Small intestine (tissue), 7 donors: ENCODE data around the gene DUSP5. TPM values are rescaled to one million over a fixed set of nuclear protein-coding genes. Genes with fewer than 3 reads are reported as not detected.
"Not testable (repeated sequence)": the region's sequence is repeated elsewhere in the genome, so short reads cannot be mapped to it uniquely, and the experiment has no call there.

Experiments
- DNase-seq, 2 donors: peaks; one replicate each; pipeline versions ENCODE4 v3.0.0 to v3.0.0-alpha.2; 2013
- FAIRE-seq: peaks from 2 replicates; lab custom pipeline; 2012; peaks lifted over from hg19 to GRCh38; lab: Jason Lieb, UNC
- H3K27ac ChIP-seq, 3 donors: one replicate each; pipeline ENCODE4 v1.5.1; 2013; ENCODE audit warnings: low read length in 2 of 3, mild to moderate bottlenecking in 2 of 3, control low read depth in 1 of 3, inconsistent platforms in 1 of 3, low read depth in 1 of 3, moderate library complexity in 1 of 3
- H3K27me3 ChIP-seq, 3 donors: one replicate each; pipeline ENCODE4 v1.6.1; 2013; ENCODE audit warnings: low read length in 3 of 3, inconsistent platforms in 1 of 3; ENCODE audit not compliant: control insufficient read depth in 3 of 3, insufficient read depth in 3 of 3
- H3K36me3 ChIP-seq, 3 donors: one replicate each; pipeline ENCODE4 v1.6.1; 2013; ENCODE audit warnings: low read length in 3 of 3, inconsistent platforms in 1 of 3, low read depth in 1 of 3, mild to moderate bottlenecking in 1 of 3, moderate library complexity in 1 of 3; ENCODE audit not compliant: control insufficient read depth in 3 of 3, insufficient read depth in 2 of 3
- H3K4me1 ChIP-seq, 3 donors: one replicate each; pipeline ENCODE4 v1.6.1; 2013; ENCODE audit warnings: low read length in 2 of 3, inconsistent platforms in 1 of 3, low read depth in 1 of 3, mild to moderate bottlenecking in 1 of 3, moderate library complexity in 1 of 3; ENCODE audit not compliant: control insufficient read depth in 3 of 3, insufficient read depth in 2 of 3
- H3K4me3 ChIP-seq, 3 donors: one replicate each; pipeline ENCODE4 v1.5.1; 2013; ENCODE audit warnings: low read length in 3 of 3, control low read depth in 1 of 3, inconsistent platforms in 1 of 3, low read depth in 1 of 3, mild to moderate bottlenecking in 1 of 3, moderate library complexity in 1 of 3
- H3K9me3 ChIP-seq, 2 donors: one replicate each; pipeline ENCODE4 v1.6.1; 2013; ENCODE audit warnings: low read depth in 1 of 2, low read length in 1 of 2; ENCODE audit not compliant: control insufficient read depth in 2 of 2, insufficient read depth in 1 of 2
- WGBS, 3 donors: extraction: QIAGEN DNeasy Blood & Tissue Kit; methylation state at CpG; one replicate each; pipeline ENCODE4 v1.1.7; 2013; 5-methylcytosine and 5-hydroxymethylcytosine counted together
- polyA plus RNA-seq, 4 donors: library from polyadenylated mRNA; stranded (reverse) in 3 of 4; unstranded in 1 of 4; fragments of 200-250 nt in 3 of 4; fragments of 120-200 nt in 1 of 4; gene quantifications; one replicate each; pipeline versions ENCODE4 v1.2.1 to v1.2.3, GENCODE V29; 2013
- donor health status: healthy with polysubstance abuse.
- donor health status: control.
- donor health status: control.
- donor health status: Bipolar disorder and iron deficiency.
- donor health status: healthy.

Gene DUSP5
- polyA plus RNA-seq, 4 donors, result 8.3 to 41.9 (median 24.0) TPM

DNA sequence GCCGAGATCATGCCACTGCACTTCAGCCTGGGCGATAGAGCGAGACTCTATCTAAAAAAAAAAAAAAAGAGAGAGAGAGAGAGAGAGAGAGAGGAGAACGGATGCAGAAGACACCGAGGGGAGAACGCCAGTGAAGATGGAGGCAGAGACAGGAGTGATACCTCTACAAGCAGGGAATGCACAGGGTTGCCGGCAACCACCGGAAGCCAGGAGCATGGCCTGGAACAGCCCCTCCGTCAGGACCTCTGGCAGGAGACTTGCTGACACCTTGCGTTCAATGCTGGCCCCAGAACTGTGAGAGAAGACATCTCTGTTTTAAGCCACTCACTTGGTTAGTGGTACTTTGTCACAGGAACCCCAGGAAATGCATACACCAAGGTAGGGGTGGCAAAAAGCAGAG lies 38.1 kb upstream of the DUSP5 start:
- no peaks in the 10 kb centered on the region for H3K36me3 ChIP-seq
- H3K4me3 ChIP-seq, result no peak overlapping the region
- WGBS, 3 donors, result 96 to 97% (median 97%) methylated on average over 9 to 10 of the region's 10 CpGs
- peaks cover 0 to 3% (median 0%) of the 10 kb centered on the region in 3 donors for H3K4me1 ChIP-seq
- no peak for DNase-seq
- peak overlapping the region in 1 of 3 donors; percentile 55 for H3K27ac ChIP-seq
- no peak for FAIRE-seq
- H3K27me3 ChIP-seq, result no peaks in the 10 kb centered on the region
- H3K9me3 ChIP-seq, result no peaks in the 10 kb centered on the region

DNA sequence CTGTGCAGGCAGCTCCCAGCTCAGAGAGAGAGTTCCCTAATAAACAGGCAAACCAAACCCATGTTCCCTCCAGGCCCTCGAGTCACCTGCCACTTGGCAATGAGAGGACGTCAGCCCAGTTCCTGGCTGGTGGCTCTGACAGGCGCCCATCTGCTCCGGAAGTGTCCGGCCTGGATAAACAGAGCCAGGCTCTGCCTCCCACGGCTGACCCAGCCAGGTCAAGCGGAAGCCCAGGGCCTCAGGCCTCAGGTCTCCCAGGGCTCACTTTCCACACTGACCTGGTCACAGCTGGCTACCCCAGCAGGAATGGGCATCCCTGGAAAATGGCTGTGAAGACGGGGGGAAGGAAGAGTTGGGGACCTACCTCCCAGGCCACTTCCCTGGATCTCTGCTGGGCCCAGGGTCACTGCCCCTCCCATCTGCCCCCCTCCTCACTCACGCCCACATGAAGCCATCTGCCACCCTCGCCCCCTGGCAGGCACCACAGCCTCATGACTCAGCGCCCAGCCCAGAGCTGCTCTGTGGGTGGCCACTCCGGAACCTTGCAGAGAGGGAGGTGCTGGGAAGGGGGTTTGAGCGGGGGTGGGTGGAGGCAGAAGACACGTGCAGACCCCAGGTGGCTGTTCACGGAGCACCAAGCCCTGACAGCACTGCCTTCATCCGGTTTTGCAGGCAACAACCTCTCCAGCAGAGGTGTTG lies 37.4 kb upstream of the DUSP5 start:
- Histone ChIP-seq H3K9me3 (no peaks in the 10 kb centered on the region), H3K4me1 (peaks cover 0 to 4% (median 0%) of the 10 kb centered on the region in 3 donors), H3K27ac (peak overlapping the region in 1 of 3 donors; percentile 55), H3K36me3 (no peaks in the 10 kb centered on the region), H3K27me3 (no peaks in the 10 kb centered on the region), H3K4me3 (no peak overlapping the region)
- DNase-seq, result no peak
- FAIRE-seq, result no peak
- 69 to 73% (median 71%) methylated on average over 15 to 16 of the region's 16 CpGs for WGBS, 3 donors

- WGBS, 3 donors, result 34 to 65% (median 49%) methylated on average over 7 of the region's 7 CpGs
- no peaks in the 10 kb centered on the region for H3K27me3 ChIP-seq
- peaks cover 0 to 4% (median 0%) of the 10 kb centered on the region in 3 donors for H3K4me1 ChIP-seq
- no peak overlapping the region for H3K4me3 ChIP-seq
- peak overlapping the region in 1 of 3 donors; percentile 46 for H3K27ac ChIP-seq
- H3K36me3 ChIP-seq, result no peaks in the 10 kb centered on the region
- FAIRE-seq, result no peak
- no peaks in the 10 kb centered on the region for H3K9me3 ChIP-seq
- DNase-seq, result no peak
Measured at GRCh38 chr10:110461088-110461487, 36.6 kb upstream of the DUSP5 start.

- FAIRE-seq (no peak), DNase-seq (no peak)
- WGBS, 3 donors, result 66 to 87% (median 85%) methylated on average over 2 of the region's 2 CpGs
- Histone ChIP-seq H3K27me3 (no peaks in the 10 kb centered on the region), H3K4me1 (peaks cover 0 to 4% (median 0%) of the 10 kb centered on the region in 3 donors), H3K27ac (peak overlapping the region in 1 of 3 donors; percentile 8), H3K4me3 (no peak overlapping the region), H3K9me3 (no peaks in the 10 kb centered on the region), H3K36me3 (no peaks in the 10 kb centered on the region)
Measured at GRCh38 chr10:110461530-110461929, 36.2 kb upstream of the DUSP5 start.

GRCh38 chr10:110462166-110463095 lies 35.3 kb upstream of the DUSP5 start:
- Histone ChIP-seq H3K4me3 (no peak overlapping the region), H3K4me1 (peaks cover 0 to 4% (median 0%) of the 10 kb centered on the region in 3 donors), H3K27ac (no peak overlapping the region), H3K36me3 (no peaks in the 10 kb centered on the region), H3K27me3 (no peaks in the 10 kb centered on the region), H3K9me3 (no peaks in the 10 kb centered on the region)
- DNase-seq (no peak), FAIRE-seq (no peak)
- 88 to 93% (median 92%) methylated on average over 19 of the region's 19 CpGs for WGBS, 3 donors

GRCh38 chr10:110468258-110468657 lies 29.4 kb upstream of the DUSP5 start:
- H3K36me3 ChIP-seq, H3K9me3 ChIP-seq, H3K4me1 ChIP-seq, H3K4me3 ChIP-seq, FAIRE-seq, H3K27ac ChIP-seq, H3K27me3 ChIP-seq, DNase-seq: not testable (repeated sequence)
- WGBS, 3 donors, result 93 to 100% (median 94%) methylated on average over 2 of the region's 2 CpGs

DNA sequence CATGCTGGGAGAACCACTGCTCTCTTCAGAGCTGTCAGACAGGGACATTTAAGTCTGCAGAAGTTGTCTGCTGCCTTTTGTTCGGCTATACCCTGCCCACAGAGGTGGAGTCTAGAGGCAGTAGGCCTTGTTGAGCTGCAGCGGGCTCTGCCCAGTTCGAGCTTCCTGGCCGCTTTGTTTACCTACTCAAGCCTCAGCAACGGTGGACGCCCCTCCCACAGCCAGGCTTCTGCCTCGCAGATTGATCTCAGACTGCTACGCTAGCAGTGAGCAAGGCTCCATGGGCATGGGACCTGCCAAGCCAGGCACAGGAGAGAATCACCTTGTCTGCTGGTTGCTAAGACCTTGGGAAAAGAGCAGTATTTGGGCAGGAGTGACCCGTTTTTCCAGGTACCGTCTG lies 27.2 kb upstream of the DUSP5 start:
- H3K4me1 ChIP-seq, H3K4me3 ChIP-seq, H3K27me3 ChIP-seq, H3K36me3 ChIP-seq, DNase-seq, H3K9me3 ChIP-seq, FAIRE-seq, H3K27ac ChIP-seq: not testable (repeated sequence)
- 69 to 85% (median 83%) methylated on average over 10 of the region's 10 CpGs for WGBS, 3 donors

DNA sequence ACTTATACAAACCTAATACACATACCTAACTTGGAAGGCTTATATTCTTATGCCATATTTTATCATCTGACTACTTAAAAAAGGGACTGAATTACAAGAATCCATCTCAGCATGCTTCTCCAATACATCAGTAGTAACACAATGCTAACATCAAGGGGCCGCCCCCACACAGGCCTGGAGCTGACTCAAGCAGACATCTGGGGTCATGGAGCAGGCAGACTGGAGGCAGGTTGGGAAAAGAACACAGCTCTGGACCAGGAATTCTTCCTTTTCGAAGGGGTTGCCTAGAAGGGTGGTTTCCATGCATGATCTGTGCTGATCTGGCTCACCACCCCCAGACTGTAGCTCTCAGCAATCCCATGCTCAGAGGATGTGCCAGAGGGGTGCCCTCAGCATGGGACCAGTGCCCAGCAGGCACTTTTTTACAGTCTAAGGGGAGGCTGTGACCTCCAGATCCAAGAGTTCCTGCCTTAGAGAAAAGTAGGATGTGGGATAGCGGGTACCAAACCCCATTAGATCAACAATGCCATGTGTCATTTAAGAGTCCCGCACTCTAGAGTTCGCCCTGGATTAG lies 26.1 kb upstream of the DUSP5 start:
- H3K4me1 ChIP-seq, result no peaks in the 10 kb centered on the region
- H3K27me3 ChIP-seq, result no peaks in the 10 kb centered on the region
- no peak overlapping the region for H3K27ac ChIP-seq
- WGBS, 3 donors, result 89 to 96% (median 94%) methylated on average over 5 of the region's 5 CpGs
- FAIRE-seq (no peak), DNase-seq (no peak)
- no peaks in the 10 kb centered on the region for H3K36me3 ChIP-seq
- no peak overlapping the region for H3K4me3 ChIP-seq
- peaks cover 0 to 4% of the 10 kb centered on the region in 2 donors for H3K9me3 ChIP-seq
